Measurements from ENCODE around the gene CTTNBP2. TPM values are rescaled to one million over a fixed set of nuclear protein-coding genes. Genes with fewer than 3 reads are reported as not detected.

The CTTNBP2 gene
- total and polyA plus RNA-seq, 10 of the 15 experiments (the other 5 are each of a cell fraction or from before 2014, with no cell fraction given), result 0.04 to 0.43 TPM; not detected in 8

- Histone ChIP-seq H3K36me3 (ENCODE audit: control insufficient read depth in 2 of 2, insufficient read depth in 2 of 2, low read length in 1 of 2) (no peaks in the 10 kb centered on the region), H3K4me1 (ENCODE audit: control insufficient read depth, insufficient read depth, low read length) (no peaks in the 10 kb centered on the region), H3K79me2 (ENCODE audit: control insufficient read depth, insufficient read depth, low read length) (no peaks in the 10 kb centered on the region), H3K4me2 (ENCODE audit: control insufficient read depth, insufficient read depth) (no peak overlapping the region), H3K27me3 (replicated peaks in 1 of 2; ENCODE audit: control insufficient read depth in 2 of 2, insufficient read depth in 2 of 2, low read length in 1 of 2) (no peaks in the 10 kb centered on the region), H3K27ac (ENCODE audit: control insufficient read depth, insufficient read depth) (no peak overlapping the region), H3K9ac (ENCODE audit: control insufficient read depth, insufficient read depth, low read length) (no peak overlapping the region), H4K20me1 (ENCODE audit: control insufficient read depth, insufficient read depth) (no peaks in the 10 kb centered on the region), H2AFZ (ENCODE audit: control insufficient read depth, low read depth, low read length) (no peak overlapping the region), H3K4me3 (no peak overlapping the region), H3K9me3 (replicated peaks; ENCODE audit: control insufficient read depth, insufficient read depth, low read length) (no peaks in the 10 kb centered on the region)
- in situ Hi-C loops (cut with MboI) (no loop called here), intact Hi-C loops (cut with micrococcal nuclease; ENCODE audit: unreplicated experiment) (no loop called here)
- RAD21 ChIA-PET (ENCODE audit: unreplicated experiment), result interaction anchor here (0.6 kb wide), 1 partner anchor 56 kb away, joined by 3 read pairs; no protein-coding TSS in a partner anchor
- CTCF ChIA-PET, result no interaction called here
- no peak for ATAC-seq
- no peak for DNase-seq (ENCODE audit: low read depth, low spot score)
- BruUV-seq (replicated peaks), result no TSS peak
- TF ChIP-seq SREBF1 (IDR thresholded peaks at IDR 0.05; ENCODE audit: low read length) (no peak), REST (IDR thresholded peaks at IDR 0.05; ENCODE audit: low read depth, low read length) (no peak), CREB1 (IDR thresholded peaks at IDR 0.05; ENCODE audit: low read depth) (no peak), CHD1 (IDR thresholded peaks at IDR 0.05; ENCODE audit: low read depth, low read length) (no peak), SMC3 (IDR thresholded peaks at IDR 0.05; ENCODE audit: borderline replicate concordance, low read length) (no peak), MXI1 (IDR thresholded peaks at IDR 0.05; ENCODE audit: low read depth, low read length) (no peak), TARDBP (IDR thresholded peaks at IDR 0.05; ENCODE audit: borderline replicate concordance) (no peak), CEBPZ (IDR thresholded peaks at IDR 0.05; ENCODE audit: low read depth, low read length) (no peak), FOS (IDR thresholded peaks at IDR 0.05; ENCODE audit: borderline replicate concordance, extremely low read depth, insufficient read length) (no peak), NR2C1 (IDR thresholded peaks at IDR 0.05) (no peak), CEBPB (IDR thresholded peaks at IDR 0.05; ENCODE audit: borderline replicate concordance in 1 of 2, low read depth in 2 of 2, low read length in 2 of 2) (no peak), RUNX3 (IDR thresholded peaks at IDR 0.05; ENCODE audit: low read length) (no peak), HCFC1 (IDR thresholded peaks at IDR 0.05; ENCODE audit: low read length) (no peak), SUZ12 (IDR thresholded peaks at IDR 0.05; ENCODE audit: unreplicated experiment) (no peak), SP1 (IDR thresholded peaks at IDR 0.05; ENCODE audit: low read depth, low read length) (no peak), YBX1 (IDR thresholded peaks at IDR 0.05) (no peak), ASH2L (IDR thresholded peaks at IDR 0.05; ENCODE audit: borderline replicate concordance, low read depth) (no peak)
- no peak for FAIRE-seq
- 20% methylated on average over 4 of the region's 4 CpGs for WGBS (ENCODE audit: insufficient coverage, insufficient replicate concordance, low lambda C conversion rate, missing lambda C conversion rate)
- POLR2A ChIA-PET, result no interaction called here
- SMC1A ChIA-PET (ENCODE audit: uncharacterized antibody, unreplicated experiment), result interaction anchor here (1.1 kb wide), 1 partner anchor 12 kb away, joined by 5 read pairs; no protein-coding TSS in a partner anchor
Observed at GRCh38 chr7:117835016-117835664, 38.1 kb downstream of the CTTNBP2 start.
